ENCODE measurements around the gene KCNQ5.
A peak's percentile ranks its signal among the peaks of the same experiment; 100 is the strongest.

KCNQ5 gene

DNA sequence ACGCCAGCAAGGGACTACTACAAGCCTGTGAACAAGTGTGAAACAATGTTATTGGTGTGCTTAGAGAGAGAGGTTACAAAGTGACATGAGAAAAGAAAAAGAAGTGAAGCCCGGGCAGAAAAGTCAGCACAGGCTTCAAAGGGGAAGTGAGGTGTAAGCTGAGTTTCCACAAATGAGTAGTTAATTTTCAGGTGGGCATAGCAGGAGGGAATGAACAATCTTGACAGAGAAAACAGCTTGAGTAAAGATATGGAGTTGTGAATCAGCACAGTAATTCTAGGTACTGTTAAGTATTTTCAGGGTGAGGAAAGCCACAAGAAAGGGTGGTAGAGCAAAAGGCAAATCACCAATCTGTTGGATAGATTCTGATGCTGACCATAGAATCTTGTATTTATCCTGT is 4.3 kb downstream of the KCNQ5 start:
- no peaks in the 10 kb centered on the region for H3K9me3 Mint-ChIP-seq (ENCODE audit: low read depth)
- H3K27ac Mint-ChIP-seq, result peak overlapping the region; percentile 55
- peaks cover 10% of the 10 kb centered on the region for H3K36me3 Mint-ChIP-seq
- peak overlapping the region; percentile 38 for H3K4me3 Mint-ChIP-seq
- H3K4me1 Mint-ChIP-seq (ENCODE audit: low read depth), result peaks cover 42% of the 10 kb centered on the region
- no peaks in the 10 kb centered on the region for H3K27me3 Mint-ChIP-seq

DNA sequence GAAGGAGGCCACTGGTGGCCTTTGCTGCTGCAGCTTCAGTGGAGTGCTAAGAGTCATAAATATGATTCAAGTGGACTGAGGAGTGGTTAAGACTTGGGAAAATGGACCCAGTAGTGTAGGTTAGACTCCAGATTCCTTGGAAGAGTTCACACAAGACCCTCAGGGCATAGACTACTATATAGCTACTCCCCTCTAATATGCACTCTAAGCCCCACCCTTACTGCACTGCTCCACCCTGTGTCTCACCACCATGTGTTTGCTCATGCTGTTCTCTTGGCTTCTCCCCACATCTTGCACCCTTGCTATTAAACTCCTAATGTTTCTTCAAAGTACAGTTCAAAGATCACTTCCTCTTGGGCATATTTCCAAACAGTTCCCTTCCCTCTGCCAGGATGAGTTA is 5.7 kb downstream of the KCNQ5 start:
- no peak overlapping the region for H3K27ac Mint-ChIP-seq

DNA sequence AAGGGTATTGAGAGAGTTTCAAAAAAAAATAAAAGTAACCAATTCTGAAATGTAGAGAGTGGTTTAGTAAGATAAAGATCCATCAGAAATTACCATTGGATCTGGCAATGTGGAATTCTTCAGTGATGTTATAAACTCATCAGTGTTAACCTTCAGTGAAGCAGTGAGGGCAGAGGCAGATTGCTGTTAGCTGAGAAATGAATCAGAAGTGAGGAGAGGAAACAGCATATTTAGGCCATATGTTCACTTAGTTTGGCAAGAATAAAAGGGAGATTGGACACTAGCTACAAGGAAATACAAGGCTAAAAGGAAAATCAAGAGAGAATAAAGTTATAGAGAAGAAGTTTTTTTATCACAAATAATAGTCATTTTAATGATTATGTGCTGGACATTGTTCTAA is 9.6 kb downstream of the KCNQ5 start:
- Mint-ChIP-seq H3K36me3 (peaks cover 8% of the 10 kb centered on the region), H3K4me3 (no peak overlapping the region), H3K27me3 (no peaks in the 10 kb centered on the region), H3K4me1 (ENCODE audit: low read depth) (peaks cover 17% of the 10 kb centered on the region), H3K9me3 (ENCODE audit: low read depth) (no peaks in the 10 kb centered on the region), H3K27ac (no peak overlapping the region)

More for the DNA sequence above, 5.7 kb downstream of the KCNQ5 start:
- H3K4me3 Mint-ChIP-seq, result no peak overlapping the region
- H3K9me3 Mint-ChIP-seq (ENCODE audit: low read depth), result no peaks in the 10 kb centered on the region
- peaks cover 41% of the 10 kb centered on the region for H3K4me1 Mint-ChIP-seq (ENCODE audit: low read depth)
- peaks cover 13% of the 10 kb centered on the region for H3K36me3 Mint-ChIP-seq
- no peaks in the 10 kb centered on the region for H3K27me3 Mint-ChIP-seq

DNA sequence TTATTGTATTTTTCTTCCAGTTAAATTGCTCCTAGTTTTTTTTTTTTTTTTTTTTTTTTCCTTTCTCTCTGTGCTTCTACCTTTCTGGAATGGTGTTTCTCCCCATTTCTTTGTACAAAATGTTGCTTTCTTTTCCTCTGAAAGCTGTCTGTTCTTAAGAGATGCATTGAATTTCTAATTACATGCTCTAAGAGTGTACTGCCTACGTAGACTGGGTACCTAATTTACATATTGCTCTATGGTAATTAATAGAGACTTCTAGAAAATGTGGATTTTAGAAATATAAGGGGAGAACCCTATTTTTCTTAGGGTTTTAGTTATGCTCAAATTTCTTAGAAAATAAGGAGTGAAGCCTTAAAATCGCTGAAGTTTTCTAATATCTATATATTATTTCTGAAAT is 13.8 kb downstream of the KCNQ5 start:
- Mint-ChIP-seq H3K27me3 (no peaks in the 10 kb centered on the region), H3K9me3 (ENCODE audit: low read depth) (no peaks in the 10 kb centered on the region), H3K36me3 (peaks cover 7% of the 10 kb centered on the region), H3K4me3 (no peak overlapping the region), H3K27ac (no peak overlapping the region), H3K4me1 (ENCODE audit: low read depth) (peaks cover 11% of the 10 kb centered on the region)

DNA sequence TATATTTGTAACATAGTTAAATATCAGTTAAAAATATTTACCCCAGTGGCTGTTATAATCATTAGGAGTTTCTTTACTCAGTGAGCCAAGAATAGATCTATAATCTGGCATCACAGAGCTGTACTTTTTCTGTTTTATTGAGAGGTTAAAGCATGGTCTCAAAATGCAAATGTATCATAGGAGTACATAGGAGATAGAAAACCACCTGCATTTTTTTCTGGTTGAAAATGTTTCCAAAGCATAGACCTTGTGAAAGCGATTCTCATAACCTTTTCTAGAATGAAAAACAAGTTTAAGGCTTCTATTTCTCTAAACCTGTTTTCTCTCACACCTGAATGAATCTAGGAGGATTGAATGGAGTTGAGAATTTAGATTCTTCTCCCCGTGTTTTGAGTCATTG is 14.4 kb downstream of the KCNQ5 start:
- H3K4me3 Mint-ChIP-seq, result no peak overlapping the region
- H3K36me3 Mint-ChIP-seq, result peaks cover 7% of the 10 kb centered on the region
- H3K27me3 Mint-ChIP-seq, result no peaks in the 10 kb centered on the region
- no peak overlapping the region for H3K27ac Mint-ChIP-seq
- H3K4me1 Mint-ChIP-seq (ENCODE audit: low read depth), result peaks cover 11% of the 10 kb centered on the region
- no peaks in the 10 kb centered on the region for H3K9me3 Mint-ChIP-seq (ENCODE audit: low read depth)

DNA sequence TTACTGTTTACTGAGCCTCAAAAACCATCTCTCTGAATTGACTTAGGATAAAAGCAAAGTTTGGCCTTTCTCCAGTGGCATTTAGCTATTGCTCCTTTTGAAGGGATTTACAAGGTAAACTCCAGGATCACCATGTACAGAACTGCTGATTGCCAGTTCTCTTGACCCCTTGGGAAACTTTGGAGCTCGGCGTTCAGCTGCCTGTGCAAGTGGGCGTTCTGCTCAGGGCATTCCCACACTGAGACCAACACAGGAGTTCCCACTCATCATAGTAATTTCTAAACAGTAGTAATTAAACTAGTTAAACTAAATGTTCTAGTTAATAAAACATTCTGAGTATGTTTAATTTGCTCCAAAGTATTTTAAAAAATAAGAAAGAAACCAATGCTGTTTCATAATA is 14.9 kb downstream of the KCNQ5 start:
- no peaks in the 10 kb centered on the region for H3K27me3 Mint-ChIP-seq
- peaks cover 11% of the 10 kb centered on the region for H3K4me1 Mint-ChIP-seq (ENCODE audit: low read depth)
- H3K4me3 Mint-ChIP-seq, result no peak overlapping the region
- no peaks in the 10 kb centered on the region for H3K9me3 Mint-ChIP-seq (ENCODE audit: low read depth)
- no peak overlapping the region for H3K27ac Mint-ChIP-seq
- peaks cover 4% of the 10 kb centered on the region for H3K36me3 Mint-ChIP-seq

DNA sequence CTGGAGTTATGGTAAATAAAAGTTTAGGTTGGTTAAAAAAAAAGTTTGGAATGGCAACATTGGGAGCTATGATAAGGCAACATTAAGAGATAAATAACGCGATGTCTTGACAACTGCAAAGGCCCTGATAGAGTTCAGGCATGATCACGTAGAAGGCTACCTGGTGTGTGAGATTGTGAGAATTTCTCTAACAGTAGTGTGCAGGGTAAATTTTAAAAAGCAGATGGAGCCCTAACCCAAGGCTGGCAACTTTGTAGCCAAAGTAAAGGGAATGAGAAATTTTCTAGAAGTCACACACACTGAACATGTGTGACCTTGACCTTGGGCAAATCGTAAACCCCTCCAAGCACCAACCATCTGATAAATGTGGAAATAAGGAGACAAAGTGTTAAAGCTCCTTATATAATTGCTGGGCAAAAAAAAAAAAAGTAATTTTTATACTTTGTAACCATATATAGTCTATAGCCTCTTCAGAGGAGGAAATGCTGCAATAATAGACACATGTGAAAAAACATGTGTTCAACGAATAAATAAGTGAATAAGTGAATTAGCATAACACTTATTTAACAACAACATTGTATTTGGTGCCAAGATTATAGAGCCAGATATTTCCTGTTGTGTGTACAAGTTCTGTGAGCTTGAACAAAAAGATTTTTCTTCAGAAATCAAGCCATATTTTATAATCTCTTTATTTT is 18.2 kb downstream of the KCNQ5 start:
- Mint-ChIP-seq H3K9me3 (ENCODE audit: low read depth) (no peaks in the 10 kb centered on the region), H3K27ac (no peak overlapping the region), H3K4me3 (no peak overlapping the region), H3K4me1 (ENCODE audit: low read depth) (peaks cover 15% of the 10 kb centered on the region), H3K27me3 (no peaks in the 10 kb centered on the region), H3K36me3 (peaks cover 7% of the 10 kb centered on the region)

DNA sequence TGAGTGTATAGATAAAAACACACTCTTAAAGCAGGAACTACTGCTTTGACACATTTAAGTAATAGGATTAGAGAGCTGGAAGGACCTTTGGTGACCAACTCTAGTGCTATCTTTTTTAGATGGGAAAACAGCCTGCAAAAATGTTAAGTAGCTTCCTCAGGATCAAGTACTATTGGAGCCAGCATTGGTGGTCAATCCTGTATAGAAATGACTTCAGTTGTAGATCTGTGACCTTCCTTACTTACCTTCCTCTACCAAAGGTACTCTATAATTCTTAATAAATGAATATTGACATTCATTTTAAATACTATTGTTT is 18.7 kb downstream of the KCNQ5 start:
- peaks cover 8% of the 10 kb centered on the region for H3K36me3 Mint-ChIP-seq
- no peaks in the 10 kb centered on the region for H3K27me3 Mint-ChIP-seq
- H3K4me1 Mint-ChIP-seq (ENCODE audit: low read depth), result peaks cover 15% of the 10 kb centered on the region
- H3K9me3 Mint-ChIP-seq (ENCODE audit: low read depth), result no peaks in the 10 kb centered on the region
- no peak overlapping the region for H3K27ac Mint-ChIP-seq
- no peak overlapping the region for H3K4me3 Mint-ChIP-seq

DNA sequence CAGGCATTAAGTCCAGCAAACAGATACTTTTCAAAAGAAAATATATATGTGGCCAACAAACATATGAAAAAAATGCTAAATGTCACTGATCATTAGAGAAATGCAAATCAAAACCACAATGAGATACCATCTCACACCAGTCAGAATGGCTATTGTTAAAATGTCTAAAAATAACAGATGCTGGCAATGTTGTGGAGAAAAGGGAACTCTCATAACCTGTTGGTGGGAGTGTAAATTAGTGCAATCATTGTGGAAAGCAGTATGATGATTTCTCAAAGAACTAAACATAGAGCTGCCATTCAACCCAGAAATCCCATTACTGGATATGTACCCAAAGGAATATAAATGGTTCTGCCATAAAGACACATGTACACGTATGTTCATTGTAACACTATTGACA is 20.6 kb downstream of the KCNQ5 start:
- H3K4me1 Mint-ChIP-seq (ENCODE audit: low read depth), result peaks cover 13% of the 10 kb centered on the region
- H3K27me3 Mint-ChIP-seq, result no peaks in the 10 kb centered on the region
- no peak overlapping the region for H3K27ac Mint-ChIP-seq
- H3K9me3 Mint-ChIP-seq (ENCODE audit: low read depth), result no peaks in the 10 kb centered on the region
- H3K36me3 Mint-ChIP-seq, result peaks cover 10% of the 10 kb centered on the region
- no peak overlapping the region for H3K4me3 Mint-ChIP-seq

DNA sequence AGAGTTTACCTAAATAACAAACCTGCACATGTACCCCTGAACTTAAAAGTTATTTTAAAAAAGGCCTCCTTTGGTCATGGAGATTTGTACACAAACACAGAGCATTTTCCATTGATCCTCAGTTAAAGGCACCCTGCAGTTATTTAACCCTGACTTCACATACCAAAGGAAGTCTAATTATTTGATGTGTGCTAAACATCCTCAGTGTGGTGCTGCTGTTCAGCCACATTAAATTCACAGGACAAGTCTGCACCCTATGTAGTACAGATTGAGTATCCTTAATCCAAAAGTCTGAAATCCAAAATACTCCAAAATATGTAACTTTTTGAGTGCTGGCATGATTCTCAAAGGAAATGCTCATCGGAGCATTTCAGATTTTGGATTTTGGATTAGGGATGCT is 21.4 kb downstream of the KCNQ5 start:
- Mint-ChIP-seq H3K36me3 (peaks cover 9% of the 10 kb centered on the region), H3K4me1 (ENCODE audit: low read depth) (peaks cover 10% of the 10 kb centered on the region), H3K9me3 (ENCODE audit: low read depth) (no peaks in the 10 kb centered on the region), H3K27ac (no peak overlapping the region), H3K4me3 (no peak overlapping the region), H3K27me3 (no peaks in the 10 kb centered on the region)

DNA sequence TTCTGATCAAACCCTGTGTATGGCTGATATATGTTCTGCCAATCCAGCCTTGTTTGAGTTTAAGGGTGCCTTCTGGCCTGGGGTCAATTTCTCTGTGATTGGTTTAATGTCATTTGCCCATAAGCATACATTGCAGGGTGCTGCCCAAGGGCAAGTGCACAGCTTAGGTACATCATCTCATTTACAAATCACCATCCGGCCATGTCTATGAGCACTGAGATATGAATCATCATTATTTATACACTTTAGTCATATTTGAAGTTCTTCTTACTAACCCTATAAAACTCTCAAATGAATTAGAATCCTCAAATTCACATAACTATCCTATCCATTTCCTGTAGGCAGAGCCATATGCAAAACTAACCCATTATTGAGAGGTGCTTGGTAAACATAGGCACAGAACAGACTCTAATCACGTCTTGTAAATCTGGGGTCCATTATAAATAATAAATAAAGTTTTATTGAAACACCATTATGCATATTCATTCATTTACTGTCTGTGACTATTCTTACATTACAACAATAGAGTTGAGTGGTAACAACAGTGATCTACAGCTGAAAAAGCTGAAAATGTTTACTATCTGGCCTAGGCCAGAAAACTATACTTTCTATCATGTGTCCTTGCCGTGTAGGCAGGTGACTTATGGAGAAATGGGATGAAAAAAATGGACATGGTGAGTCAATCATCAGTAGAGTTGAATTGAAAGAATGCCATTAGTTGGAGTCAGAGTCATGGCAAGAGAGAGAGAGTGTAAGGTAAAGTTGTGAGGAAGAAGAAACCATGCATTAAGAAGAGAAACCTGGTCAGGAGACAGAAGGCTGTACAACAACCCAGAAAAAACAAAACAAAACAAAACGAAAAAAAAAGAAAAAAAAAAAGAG is 25.0 kb downstream of the KCNQ5 start:
- Mint-ChIP-seq H3K36me3 (peaks cover 12% of the 10 kb centered on the region), H3K27ac (no peak overlapping the region)

DNA sequence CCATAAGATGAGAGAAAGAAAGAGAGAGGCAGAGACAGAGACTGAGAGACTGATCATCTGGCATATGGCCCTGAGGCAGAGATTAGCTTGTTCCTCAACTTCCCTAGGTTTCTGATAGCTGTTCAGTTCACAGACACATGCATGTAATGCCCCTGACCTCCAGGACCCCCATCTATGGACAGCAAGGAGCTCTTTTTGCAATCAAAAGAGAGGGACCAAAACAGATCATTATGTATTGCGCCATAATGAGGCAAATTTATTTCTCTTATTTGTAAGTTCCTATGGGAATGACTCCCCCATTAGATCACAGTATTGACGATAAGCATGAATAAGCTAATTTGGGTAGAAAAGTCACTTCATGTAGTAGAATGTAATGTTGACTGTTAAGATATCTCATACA is 25.6 kb downstream of the KCNQ5 start:
- Mint-ChIP-seq H3K27ac (no peak overlapping the region), H3K36me3 (peaks cover 12% of the 10 kb centered on the region), H3K4me1 (ENCODE audit: low read depth) (peaks cover 32% of the 10 kb centered on the region), H3K27me3 (no peaks in the 10 kb centered on the region), H3K9me3 (ENCODE audit: low read depth) (no peaks in the 10 kb centered on the region), H3K4me3 (no peak overlapping the region)

More for the DNA sequence above, 25.0 kb downstream of the KCNQ5 start:
- H3K27me3 Mint-ChIP-seq, result no peaks in the 10 kb centered on the region
- no peaks in the 10 kb centered on the region for H3K9me3 Mint-ChIP-seq (ENCODE audit: low read depth)
- H3K4me1 Mint-ChIP-seq (ENCODE audit: low read depth), result peaks cover 31% of the 10 kb centered on the region
- H3K4me3 Mint-ChIP-seq, result no peak overlapping the region

DNA sequence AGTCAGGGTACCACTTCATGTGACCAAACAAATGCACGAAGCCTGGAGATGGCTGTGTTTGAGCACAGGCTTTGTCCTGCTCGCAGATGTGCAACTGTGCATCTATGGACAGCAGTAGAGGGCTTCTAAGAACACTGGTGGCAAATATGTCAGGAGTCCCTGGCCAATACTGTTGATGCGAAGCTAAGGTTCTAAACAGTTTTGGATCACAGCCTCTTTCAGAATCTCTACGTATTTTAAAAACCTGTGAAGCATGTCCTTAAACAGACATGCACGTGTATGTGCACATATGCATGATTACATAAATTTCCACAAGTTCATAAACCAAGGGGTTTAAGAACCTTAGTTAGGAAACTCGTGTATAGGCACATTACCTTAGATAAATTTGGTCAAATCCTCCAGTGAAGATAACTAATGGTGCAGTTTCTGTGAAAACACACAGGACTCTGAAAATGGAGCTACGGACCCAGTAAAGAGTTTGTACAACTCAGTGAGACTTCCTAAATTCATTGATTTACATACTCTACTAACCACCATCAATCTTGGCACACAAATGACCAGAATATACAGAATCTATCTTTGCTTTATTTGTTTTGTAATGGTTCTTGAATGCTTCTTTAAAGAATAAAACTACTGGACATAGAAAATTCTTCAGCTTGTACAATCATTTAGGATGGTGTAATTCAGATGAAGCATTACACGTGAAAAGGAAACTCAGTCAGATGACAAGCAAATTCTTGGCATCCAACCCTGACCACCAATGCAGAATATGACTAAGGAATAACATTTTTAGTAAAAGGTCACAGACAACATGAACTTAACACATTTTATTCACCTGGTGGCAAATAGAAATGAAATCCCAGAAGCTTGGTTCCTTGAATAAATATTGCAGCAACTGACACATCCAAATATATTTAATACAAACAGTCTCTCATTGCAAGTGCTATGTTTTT is 27.4 kb downstream of the KCNQ5 start:
- Mint-ChIP-seq H3K4me1 (ENCODE audit: low read depth) (peaks cover 33% of the 10 kb centered on the region), H3K27ac (peak overlapping the region; percentile 50), H3K4me3 (no peak overlapping the region), H3K9me3 (ENCODE audit: low read depth) (no peaks in the 10 kb centered on the region), H3K36me3 (peaks cover 12% of the 10 kb centered on the region), H3K27me3 (no peaks in the 10 kb centered on the region)

DNA sequence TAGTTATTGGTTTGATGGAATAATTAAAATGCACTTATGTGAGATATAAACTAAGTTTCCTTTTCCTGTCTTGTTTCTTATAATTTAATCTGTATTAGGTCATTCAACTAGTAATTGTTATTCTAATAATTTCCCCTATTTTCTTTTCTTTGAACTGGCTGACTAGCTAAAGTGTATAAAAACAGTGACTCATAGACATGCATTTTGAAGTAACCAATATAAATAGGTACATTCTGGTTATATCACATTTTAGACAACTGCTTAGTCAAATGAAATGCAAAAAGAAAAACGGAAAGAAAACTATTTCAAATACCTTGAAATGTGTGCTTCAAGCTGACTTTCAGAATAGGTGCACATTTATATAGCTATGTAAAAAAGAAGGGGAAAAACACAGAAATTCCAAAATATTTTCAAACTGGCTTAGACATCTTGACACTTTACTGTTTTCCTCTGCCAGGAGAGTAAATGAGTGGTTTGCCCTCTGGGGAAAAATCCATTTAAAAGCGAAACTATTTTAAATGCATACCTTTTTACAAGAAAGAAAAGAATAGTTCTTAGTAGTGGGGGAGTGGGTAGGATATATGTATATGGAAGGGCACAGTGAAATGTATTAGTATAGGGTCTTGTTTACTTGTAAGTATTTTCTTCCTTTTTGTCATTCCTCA is 28.3 kb downstream of the KCNQ5 start:
- Mint-ChIP-seq H3K27me3 (no peaks in the 10 kb centered on the region), H3K27ac (peak overlapping the region; percentile 25), H3K36me3 (peaks cover 11% of the 10 kb centered on the region), H3K4me3 (no peak overlapping the region), H3K9me3 (ENCODE audit: low read depth) (no peaks in the 10 kb centered on the region), H3K4me1 (ENCODE audit: low read depth) (peaks cover 33% of the 10 kb centered on the region)
